Fibroblast of villous mesenchyme (primary cell): Measurements from ENCODE around the gene SAFB. TPM values are rescaled to one million over a fixed set of nuclear protein-coding genes. Genes with fewer than 3 reads are reported as not detected.

Source experiments
- DNase-seq: peaks from one replicate; pipeline ENCODE4 v3.0.0-alpha.2; 2010; ENCODE audit warnings: low read depth
- H3K4me3 ChIP-seq: 2 replicates; pipeline ENCODE4 v1.5.1; 2011; ENCODE audit warnings: low read depth, mild to moderate bottlenecking, low read length
- CTCF ChIP-seq: IDR thresholded peaks from 2 replicates; pipeline ENCODE4 v1.5.1; 2012; ENCODE audit warnings: low read depth, mild to moderate bottlenecking, low read length; ENCODE audit not compliant: insufficient read depth
- total RNA-seq: library from RNA; depleted of rRNA; stranded (reverse); fragments of >200 nt; gene quantifications from 2 replicates; pipeline ENCODE4 v1.2.3, GENCODE V29; 2012

The SAFB gene
- total RNA-seq, 1 donor, result 40.6 TPM

- H3K4me3 ChIP-seq, result no peak overlapping the region
- DNase-seq, result no peak
- TF ChIP-seq CTCF, result no peak
These were observed 38.6 kb downstream of the SAFB start for GRCh38 chr19:5661483-5661882.

GRCh38 chr19:5663904-5664303 is 41.0 kb downstream of the SAFB start:
- H3K4me3 ChIP-seq, result no peak overlapping the region
- no peak for TF ChIP-seq CTCF
- DNase-seq, result no peak

- TF ChIP-seq CTCF, result no peak
- no peak overlapping the region for H3K4me3 ChIP-seq
- no peak for DNase-seq
These were observed 41.6 kb downstream of the SAFB start for GRCh38 chr19:5664515-5664914.

- no peak overlapping the region for H3K4me3 ChIP-seq
- peak; percentile 19 for TF ChIP-seq CTCF
- DNase-seq, result peak; percentile 53
These were observed 43.1 kb downstream of the SAFB start for GRCh38 chr19:5665781-5666513.

GRCh38 chr19:5666921-5667610 is 44.2 kb downstream of the SAFB start:
- no peak overlapping the region for H3K4me3 ChIP-seq
- no peak for DNase-seq
- TF ChIP-seq CTCF, result no peak

- no peak for TF ChIP-seq CTCF
- no peak overlapping the region for H3K4me3 ChIP-seq
- no peak for DNase-seq
These were observed 44.9 kb downstream of the SAFB start for GRCh38 chr19:5667751-5668271.
